ENCODE measurements around the gene TBX2.

The TBX2 gene

DNA sequence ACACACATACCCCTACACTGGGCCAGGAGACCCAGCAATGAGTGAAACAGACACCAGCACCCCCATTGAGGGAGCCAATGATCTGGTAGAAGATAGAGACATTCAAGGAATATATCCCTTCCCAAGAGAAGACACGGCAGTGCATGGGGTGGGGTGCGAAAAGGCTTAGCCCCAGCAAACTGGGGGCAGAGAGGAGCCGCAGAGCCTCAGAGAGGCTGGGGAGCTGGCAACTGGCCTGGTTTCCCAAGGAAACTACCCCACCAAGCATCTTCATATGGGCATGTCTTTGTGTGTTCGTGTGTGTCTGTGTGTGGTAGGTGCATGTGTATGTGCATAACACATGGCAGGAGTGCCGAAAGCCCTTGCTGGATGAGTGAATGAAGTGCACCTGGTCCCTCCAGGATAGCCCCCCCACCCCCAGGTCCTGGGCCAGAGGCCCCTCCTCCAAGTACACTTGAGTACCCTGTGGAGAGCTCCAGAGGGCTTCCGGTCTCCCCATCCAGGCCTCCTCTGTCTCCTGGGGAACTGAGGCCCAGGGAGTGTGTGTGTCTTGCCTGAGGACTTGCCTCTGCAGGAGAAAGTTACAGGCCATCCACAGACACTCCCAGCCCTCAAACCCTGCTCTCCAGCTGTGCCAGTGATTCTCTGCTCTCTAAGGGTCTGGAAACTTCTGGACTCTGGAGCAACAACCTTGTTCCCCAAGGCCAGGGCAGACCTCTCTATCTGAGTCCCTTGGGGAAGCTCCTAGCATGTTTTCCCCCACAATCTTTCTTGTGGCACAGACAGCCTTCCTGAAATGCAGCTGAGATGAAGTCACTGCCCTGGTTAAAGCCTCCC lies 15.9 kb downstream of the TBX2 start:
- no peak overlapping the region for H3K27ac Mint-ChIP-seq
- H3K9me3 Mint-ChIP-seq, result no peaks in the 10 kb centered on the region
- H3K36me3 Mint-ChIP-seq, result no peaks in the 10 kb centered on the region
- ATAC-seq (replicated peaks) (no peak), DNase-seq (no peak)
- peaks cover 5 to 28% of the 10 kb centered on the region in 2 donors for H3K4me1 Mint-ChIP-seq
- H3K4me3 Mint-ChIP-seq, result no peak overlapping the region
- H3K27me3 Mint-ChIP-seq, result peaks cover 40 to 70% of the 10 kb centered on the region in 2 donors

- Mint-ChIP-seq H3K4me1 (peaks cover 5 to 22% of the 10 kb centered on the region in 2 donors), H3K27ac (no peak overlapping the region), H3K4me3 (no peak overlapping the region), H3K9me3 (no peaks in the 10 kb centered on the region), H3K36me3 (no peaks in the 10 kb centered on the region), H3K27me3 (peaks cover 44 to 69% of the 10 kb centered on the region in 2 donors)
- ATAC-seq (replicated peaks) (no peak), DNase-seq (no peak)
These were observed 16.5 kb downstream of the TBX2 start for GRCh38 chr17:61416211-61416539.

DNA sequence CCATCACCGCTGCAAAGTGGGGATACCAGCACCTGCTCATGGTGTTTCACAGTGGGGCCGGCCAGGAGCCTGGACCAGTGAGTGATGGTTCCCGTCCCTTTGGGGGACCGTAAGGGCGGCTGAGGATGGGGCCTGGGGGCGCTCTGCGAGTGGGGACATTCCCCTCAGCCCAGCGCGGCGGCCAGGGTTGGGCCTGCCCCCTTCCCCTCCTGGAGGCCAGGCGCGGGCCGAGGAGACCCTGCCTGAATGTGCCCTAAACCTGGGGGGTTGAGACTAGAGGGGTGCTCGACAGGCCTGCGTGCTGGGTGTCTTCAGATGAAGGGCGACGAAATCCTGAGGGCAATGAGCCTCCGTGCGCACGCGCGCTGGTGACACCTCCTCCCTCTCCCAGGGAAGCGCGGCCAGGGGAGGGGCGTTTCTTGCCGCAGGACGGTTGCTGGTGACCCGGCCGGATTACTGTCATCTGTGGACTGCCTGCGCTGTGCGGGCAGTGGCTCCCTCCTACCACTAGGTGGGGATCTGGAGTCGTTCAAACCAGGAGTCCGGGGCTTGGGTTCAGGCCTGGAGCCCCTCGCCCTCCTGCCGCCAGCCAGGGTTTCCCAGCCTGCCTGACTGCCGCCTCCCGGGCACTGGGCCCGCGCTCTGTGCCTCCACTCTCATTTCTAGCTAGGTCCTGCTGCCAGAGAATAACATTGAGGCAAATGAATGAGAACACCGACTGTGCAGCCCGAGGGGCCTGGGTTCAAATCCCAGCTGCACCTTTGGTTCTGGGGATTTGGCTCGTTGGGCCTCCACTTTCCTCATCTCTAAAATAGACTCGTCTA lies 17.1 kb downstream of the TBX2 start:
- H3K9me3 Mint-ChIP-seq, result no peaks in the 10 kb centered on the region
- peaks cover 50 to 71% of the 10 kb centered on the region in 2 donors for H3K27me3 Mint-ChIP-seq
- H3K4me1 Mint-ChIP-seq, result peaks cover 5 to 18% of the 10 kb centered on the region in 2 donors
- no peaks in the 10 kb centered on the region for H3K36me3 Mint-ChIP-seq
- peak; percentile 64 to 66 for ATAC-seq (replicated peaks)
- H3K27ac Mint-ChIP-seq, result no peak overlapping the region
- no peak overlapping the region for H3K4me3 Mint-ChIP-seq
- peak; percentile 38 for DNase-seq

DNA sequence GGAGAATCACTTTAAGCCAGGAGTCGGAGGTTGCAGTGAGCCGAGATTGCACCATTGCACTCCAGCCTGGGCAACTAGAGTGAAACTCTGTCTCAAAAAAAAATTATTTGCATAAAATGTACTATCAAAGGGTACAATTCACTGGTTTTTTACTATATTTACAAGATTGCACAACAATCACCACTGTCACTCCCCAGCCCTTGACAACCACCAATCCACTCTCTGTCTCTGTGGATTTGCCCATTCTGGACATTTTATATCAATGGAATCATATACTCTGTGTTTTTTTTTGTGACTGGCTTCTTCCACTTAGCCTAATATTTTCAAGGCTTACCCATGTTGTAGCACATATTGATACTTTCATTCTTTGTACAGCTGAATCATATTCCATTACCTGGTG lies 18.8 kb downstream of the TBX2 start:
- H3K27me3 Mint-ChIP-seq, result peaks cover 65 to 75% of the 10 kb centered on the region in 2 donors
- DNase-seq, result no peak
- H3K4me1 Mint-ChIP-seq, result peaks cover 5 to 11% of the 10 kb centered on the region in 2 donors
- no peak for ATAC-seq (replicated peaks)
- no peak overlapping the region for H3K27ac Mint-ChIP-seq
- no peak overlapping the region for H3K4me3 Mint-ChIP-seq
- H3K9me3 Mint-ChIP-seq, result no peaks in the 10 kb centered on the region
- H3K36me3 Mint-ChIP-seq, result no peaks in the 10 kb centered on the region

DNA sequence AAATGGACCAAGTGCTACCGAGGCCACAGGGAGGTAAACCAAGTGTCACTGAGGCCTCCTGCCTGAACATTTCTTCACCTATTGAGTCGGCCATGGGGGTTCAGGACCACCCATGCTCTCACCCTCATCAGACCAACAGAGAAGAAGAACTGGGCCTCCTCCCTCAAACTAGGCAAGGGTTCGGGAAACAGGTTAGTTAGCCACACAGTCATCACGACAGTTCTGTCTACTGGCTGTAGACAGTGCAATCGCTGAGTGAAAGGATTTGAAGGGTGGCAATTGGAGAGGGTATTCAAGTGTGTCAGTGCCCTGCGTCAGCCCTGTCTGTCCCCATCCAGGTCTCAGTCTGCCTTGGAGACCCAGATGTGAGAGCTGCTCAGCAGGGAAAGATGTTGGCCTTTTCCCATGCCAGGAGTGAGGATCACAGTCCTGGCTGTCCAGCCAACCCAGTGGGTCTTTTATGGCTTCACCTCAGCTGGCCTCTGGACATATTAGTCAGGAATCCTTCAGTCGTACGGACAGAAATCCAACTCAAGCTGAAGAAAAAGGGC lies 19.9 kb downstream of the TBX2 start:
- H3K4me3 Mint-ChIP-seq, result no peak overlapping the region
- no peak overlapping the region for H3K27ac Mint-ChIP-seq
- ATAC-seq (replicated peaks), result no peak
- H3K36me3 Mint-ChIP-seq, result no peaks in the 10 kb centered on the region
- no peaks in the 10 kb centered on the region for H3K9me3 Mint-ChIP-seq
- H3K4me1 Mint-ChIP-seq, result peaks cover 5 to 10% of the 10 kb centered on the region in 2 donors
- H3K27me3 Mint-ChIP-seq, result peaks cover 64 to 75% of the 10 kb centered on the region in 2 donors
- no peak for DNase-seq

DNA sequence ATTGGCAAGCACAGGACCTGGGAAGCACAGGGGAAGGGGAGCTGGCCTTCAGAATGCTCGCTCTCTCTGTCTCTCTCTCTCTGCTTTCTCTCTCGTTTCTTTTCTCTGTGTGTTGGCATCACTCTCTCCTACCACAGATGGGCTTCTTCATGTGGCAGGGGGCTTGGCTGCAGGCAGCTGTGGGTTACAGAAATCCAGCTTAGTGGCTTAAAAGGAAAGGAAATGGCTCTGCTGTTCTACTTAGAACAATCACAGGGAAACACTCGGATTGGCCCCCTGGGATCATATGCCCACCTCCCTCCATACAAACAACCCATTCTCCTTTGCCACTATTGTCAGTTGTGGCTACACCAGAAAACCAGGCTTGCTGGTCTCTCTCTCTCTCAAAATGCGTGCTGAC lies 20.4 kb downstream of the TBX2 start:
- Mint-ChIP-seq H3K27ac (no peak overlapping the region), H3K9me3 (no peaks in the 10 kb centered on the region), H3K4me3 (no peak overlapping the region), H3K4me1 (peaks cover 5 to 10% of the 10 kb centered on the region in 2 donors), H3K27me3 (peaks cover 68 to 73% of the 10 kb centered on the region in 2 donors), H3K36me3 (no peaks in the 10 kb centered on the region)
- DNase-seq (no peak), ATAC-seq (replicated peaks) (no peak)

DNA sequence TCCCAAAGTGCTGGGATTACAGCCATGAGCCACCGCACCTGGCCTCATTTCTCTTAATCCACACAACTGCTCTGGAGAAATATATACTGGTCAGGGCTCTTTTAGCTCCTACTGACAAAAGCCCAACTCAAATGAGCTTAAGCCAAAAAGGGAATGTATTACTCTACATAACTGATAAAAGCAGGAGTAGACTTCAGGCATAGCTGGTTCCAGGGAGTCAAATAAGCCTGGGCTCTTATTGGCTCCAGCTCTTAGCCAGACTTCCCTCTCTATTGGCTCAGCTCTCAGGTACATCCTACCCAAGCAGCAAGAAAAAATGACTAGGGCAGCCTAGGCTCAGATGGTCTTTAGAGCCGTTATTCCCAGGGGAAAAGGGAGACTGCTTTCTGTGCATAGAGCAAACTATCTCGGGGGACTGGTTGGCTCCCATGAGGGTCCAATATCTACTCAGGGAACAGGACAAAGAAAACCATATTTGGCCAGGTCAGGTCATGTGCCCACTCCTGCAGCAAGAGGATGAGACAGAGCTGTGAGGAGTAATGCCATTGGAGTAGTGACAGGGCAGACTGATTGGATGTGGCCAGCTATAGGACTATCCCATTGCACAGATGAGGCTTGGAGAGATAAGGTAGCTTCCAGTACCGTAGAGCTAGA lies 21.2 kb downstream of the TBX2 start:
- DNase-seq (no peak), ATAC-seq (replicated peaks) (no peak)
- Mint-ChIP-seq H3K27ac (no peak overlapping the region), H3K4me3 (no peak overlapping the region), H3K4me1 (peaks cover 5 to 10% of the 10 kb centered on the region in 2 donors), H3K27me3 (peaks cover 74% of the 10 kb centered on the region in 2 donors), H3K9me3 (no peaks in the 10 kb centered on the region), H3K36me3 (peaks cover 0 to 4% of the 10 kb centered on the region in 2 donors)

GRCh38 chr17:61421460-61421859 lies 21.8 kb downstream of the TBX2 start:
- no peak overlapping the region for H3K27ac Mint-ChIP-seq
- ATAC-seq (replicated peaks) (no peak), DNase-seq (no peak)
- H3K4me3 Mint-ChIP-seq, result no peak overlapping the region
- peaks cover 72% of the 10 kb centered on the region in 2 donors for H3K27me3 Mint-ChIP-seq
- peaks cover 0 to 6% of the 10 kb centered on the region in 2 donors for H3K36me3 Mint-ChIP-seq
- peaks cover 5 to 7% of the 10 kb centered on the region in 2 donors for H3K4me1 Mint-ChIP-seq
- H3K9me3 Mint-ChIP-seq, result no peaks in the 10 kb centered on the region

DNA sequence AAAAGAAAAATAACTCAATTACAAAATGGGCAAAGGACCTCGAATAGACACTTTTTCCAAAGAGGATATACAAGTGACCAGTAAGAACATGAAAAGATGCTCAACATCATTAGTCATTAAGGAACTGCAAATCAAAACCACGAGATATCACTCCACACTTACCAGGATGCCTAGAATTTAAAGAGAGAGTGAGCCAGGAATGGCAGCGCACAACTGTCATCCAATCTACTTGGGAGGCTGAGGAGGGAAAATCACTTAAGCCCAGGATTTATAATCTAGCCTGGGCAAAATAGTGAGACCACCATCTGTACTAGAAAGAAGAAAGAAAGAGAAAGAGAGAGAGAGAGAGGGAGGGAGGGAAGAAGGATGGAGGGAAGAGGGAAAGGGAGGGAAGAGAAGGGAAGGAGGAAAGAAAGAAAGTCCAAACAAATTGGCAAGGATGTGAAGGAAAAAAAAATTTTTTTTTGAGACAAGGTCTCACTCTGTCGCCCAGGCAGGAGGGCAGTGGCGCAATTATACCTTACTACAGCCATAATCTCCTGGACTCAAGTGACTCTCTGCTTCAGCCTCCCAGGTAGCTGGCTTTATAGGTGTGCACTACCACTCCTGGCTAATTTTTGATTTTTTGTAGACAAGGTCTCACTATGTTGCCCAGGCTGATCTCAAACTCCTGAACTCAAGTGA lies 22.6 kb downstream of the TBX2 start:
- Mint-ChIP-seq H3K9me3 (no peaks in the 10 kb centered on the region), H3K4me1 (no peaks in the 10 kb centered on the region), H3K27ac (no peak overlapping the region), H3K27me3 (peaks cover 64 to 67% of the 10 kb centered on the region in 2 donors), H3K36me3 (peaks cover 0 to 6% of the 10 kb centered on the region in 2 donors), H3K4me3 (no peak overlapping the region)
- DNase-seq, result no peak
- no peak for ATAC-seq (replicated peaks)

- no peak for ATAC-seq (replicated peaks)
- Mint-ChIP-seq H3K27ac (no peak overlapping the region), H3K4me3 (no peak overlapping the region), H3K9me3 (no peaks in the 10 kb centered on the region), H3K36me3 (peaks cover 0 to 6% of the 10 kb centered on the region in 2 donors), H3K27me3 (peaks cover 61 to 73% of the 10 kb centered on the region in 2 donors), H3K4me1 (no peaks in the 10 kb centered on the region)
- DNase-seq, result no peak
These were observed 23.2 kb downstream of the TBX2 start for GRCh38 chr17:61422869-61423268.

- Mint-ChIP-seq H3K4me3 (no peak overlapping the region), H3K4me1 (no peaks in the 10 kb centered on the region), H3K27me3 (peaks cover 54 to 67% of the 10 kb centered on the region in 2 donors), H3K27ac (no peak overlapping the region), H3K9me3 (peaks cover 0 to 1% of the 10 kb centered on the region in 2 donors), H3K36me3 (peaks cover 0 to 6% of the 10 kb centered on the region in 2 donors)
- DNase-seq (no peak), ATAC-seq (replicated peaks) (no peak)
These were observed 24.5 kb downstream of the TBX2 start for GRCh38 chr17:61423967-61424649.

- ATAC-seq (replicated peaks) (no peak), DNase-seq (no peak)
- Mint-ChIP-seq H3K4me1 (no peaks in the 10 kb centered on the region), H3K36me3 (peaks cover 0 to 6% of the 10 kb centered on the region in 2 donors), H3K27me3 (peaks cover 44 to 55% of the 10 kb centered on the region in 2 donors), H3K9me3 (peaks cover 0 to 1% of the 10 kb centered on the region in 2 donors), H3K27ac (no peak overlapping the region), H3K4me3 (no peak overlapping the region)
These were observed 26.2 kb downstream of the TBX2 start for GRCh38 chr17:61425682-61426481.

Data from stimulated activated naive B cell treated with anti-CD40 and anti-IgM and Interleukin-4, amounts not matched to agents 10 μg/mL and 1 μg/mL and 100 μg/mL, for 72 hours (primary cell).